ENCODE results near the gene CACFD1.

CACFD1 gene

GRCh38 chr9:133467101-133467500 lies 7.3 kb downstream of the CACFD1 start:
- no peak for DNase-seq

DNA sequence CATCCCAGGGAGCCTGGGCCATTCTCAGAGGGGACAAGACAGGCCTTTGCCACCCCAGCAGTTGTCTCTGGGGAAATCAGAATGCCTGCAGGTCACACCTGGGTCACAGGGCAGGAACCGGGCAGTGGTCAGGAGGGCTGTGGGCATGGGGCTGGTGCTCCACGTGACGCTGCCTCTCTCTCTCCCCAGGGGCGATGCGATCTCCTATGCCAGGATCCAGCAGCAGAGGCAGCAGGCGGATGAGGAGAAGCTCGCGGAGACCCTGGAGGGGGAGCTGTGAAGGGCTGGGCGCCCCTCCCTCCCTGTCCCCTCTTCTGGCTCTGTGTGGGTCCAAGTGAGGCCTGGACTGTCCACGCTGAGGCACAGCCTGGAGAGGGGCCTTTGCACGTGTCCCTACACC lies 8.6 kb downstream of the CACFD1 start:
- DNase-seq, result no peak

DNA sequence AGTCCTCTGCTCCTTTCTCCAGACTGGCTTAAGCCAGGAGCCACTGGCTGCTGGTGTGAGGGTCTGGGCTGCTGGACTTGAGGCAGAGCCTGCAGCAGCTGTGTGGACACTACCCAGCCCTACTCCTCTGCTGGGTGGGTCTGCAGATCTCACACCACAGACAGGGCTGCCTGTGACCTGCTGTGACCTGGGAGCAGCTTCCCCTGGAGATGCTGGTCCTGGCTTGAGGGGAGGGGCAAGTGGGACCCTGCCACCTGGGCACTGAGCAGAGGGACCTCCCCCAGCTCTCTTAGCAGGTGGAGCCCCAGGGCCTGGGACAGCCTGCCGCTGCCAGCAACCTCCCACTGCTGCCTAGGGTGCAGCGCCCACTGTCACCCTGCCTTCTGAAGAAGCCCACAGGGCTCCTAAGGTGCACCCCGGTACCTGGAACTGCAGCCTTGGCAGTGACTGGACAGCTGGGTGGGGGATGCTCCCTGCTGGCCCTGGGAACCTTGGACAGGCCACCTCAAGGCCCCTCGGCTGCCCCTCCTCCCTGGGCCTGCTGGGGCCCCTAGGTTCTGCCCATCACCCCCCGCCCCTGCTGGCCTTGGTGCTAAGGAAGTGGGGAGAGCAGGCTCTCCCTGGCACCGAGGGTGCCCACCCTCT lies 9.1 kb downstream of the CACFD1 start:
- no peak for DNase-seq

DNA sequence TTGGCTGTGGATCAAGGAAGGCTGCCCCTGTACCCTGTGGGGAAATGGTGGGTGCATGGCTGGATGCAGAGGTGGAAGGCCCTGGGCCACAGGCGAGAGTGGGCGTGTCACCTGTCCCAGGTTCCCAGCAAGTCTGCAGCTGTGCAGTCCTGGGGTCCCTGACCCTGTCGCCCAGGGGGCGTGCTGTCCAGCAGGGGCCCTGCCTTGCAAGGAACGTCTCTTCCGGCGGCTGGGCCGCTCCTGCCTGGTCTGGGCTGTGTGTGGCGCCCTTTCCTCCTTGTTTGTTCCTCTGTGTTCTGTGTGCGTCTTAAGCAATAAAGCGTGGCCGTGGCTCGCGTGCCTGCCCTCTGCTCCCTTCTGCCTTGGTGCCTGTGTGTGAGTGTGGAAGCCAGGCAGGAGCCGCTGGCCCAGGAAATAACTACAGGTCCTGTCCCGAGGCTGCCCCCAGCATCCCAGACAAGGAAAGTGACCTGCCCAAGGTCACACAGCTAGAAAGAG lies 10.7 kb downstream of the CACFD1 start:
- no peak for DNase-seq

GRCh38 chr9:133470988-133471387 lies 11.2 kb downstream of the CACFD1 start:
- DNase-seq, result no peak

- no peak for DNase-seq
These were observed 11.9 kb downstream of the CACFD1 start for GRCh38 chr9:133471551-133472276.

DNA sequence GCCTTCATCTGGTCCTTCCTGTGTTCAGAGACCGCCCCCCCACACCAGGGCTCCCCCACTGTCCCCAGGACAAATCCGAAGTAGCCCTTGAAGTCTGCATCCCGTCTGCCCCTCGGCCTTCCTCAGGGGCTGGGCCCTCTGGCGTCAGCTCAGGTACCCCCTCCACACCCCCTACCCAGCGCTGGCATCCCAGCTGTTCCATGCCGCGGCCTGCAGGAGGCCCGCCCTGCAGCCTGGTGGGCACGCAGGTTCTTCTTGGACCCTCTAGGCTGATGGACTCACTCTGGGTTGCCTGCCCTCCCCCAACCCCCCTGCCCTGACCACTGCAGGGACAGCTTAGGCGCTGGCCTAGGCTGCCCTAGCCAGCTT lies 12.5 kb downstream of the CACFD1 start:
- DNase-seq, result no peak

DNA sequence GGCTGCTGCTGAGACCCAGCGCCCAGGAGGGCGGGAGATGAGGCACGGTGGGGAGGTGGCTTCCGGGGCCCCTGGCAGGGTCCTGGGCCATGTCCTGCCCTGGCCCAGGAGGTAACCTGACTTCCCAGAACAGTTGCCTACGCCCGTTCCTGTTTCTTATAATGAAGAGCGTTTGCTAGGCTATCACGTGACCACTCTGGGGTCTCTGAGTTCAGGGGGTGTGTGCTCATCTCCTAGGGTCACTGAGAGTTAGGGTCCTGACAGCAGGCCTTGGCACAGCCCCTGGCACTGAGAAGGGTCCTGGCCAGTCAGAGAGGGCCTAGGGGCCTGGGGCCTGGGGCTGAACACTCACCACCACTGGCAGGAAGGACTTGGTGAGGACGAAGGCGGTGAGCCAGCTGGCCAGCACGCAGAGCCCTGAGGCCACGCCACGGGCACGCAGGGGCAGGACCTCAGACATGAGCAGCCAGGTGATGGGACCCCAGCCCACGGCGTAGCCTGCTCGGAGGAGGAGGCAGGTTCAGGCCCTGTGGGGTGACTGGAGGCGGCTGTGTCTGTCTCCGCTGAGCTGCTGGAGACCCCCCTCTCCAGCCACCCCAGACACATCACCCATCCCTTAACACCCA lies 13.1 kb downstream of the CACFD1 start:
- DNase-seq, result no peak

DNA sequence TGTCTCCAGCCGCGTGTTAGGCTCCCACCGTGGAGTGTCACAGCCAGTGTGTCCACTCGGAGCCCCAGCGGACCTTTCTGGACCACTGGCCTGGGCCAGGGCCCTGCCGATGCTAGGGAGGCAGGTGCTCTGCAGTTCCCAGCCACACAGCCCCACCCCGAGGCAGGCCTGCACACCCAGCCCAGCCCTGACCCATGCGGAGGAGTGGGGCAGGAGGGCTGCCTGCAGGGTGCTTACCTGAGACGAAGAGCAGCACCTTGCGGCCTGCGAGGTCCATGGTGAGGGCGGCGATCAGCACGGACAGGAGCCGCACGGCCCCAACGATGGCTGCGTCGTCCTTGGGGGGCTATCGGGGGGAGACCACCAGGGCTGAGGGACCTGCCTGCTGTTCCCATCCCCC lies 14.0 kb downstream of the CACFD1 start:
- DNase-seq, result no peak

- no peak for DNase-seq
These were observed 14.4 kb downstream of the CACFD1 start for GRCh38 chr9:133474215-133474614.

GRCh38 chr9:133474853-133475252 lies 15.1 kb downstream of the CACFD1 start:
- no peak for DNase-seq

DNA sequence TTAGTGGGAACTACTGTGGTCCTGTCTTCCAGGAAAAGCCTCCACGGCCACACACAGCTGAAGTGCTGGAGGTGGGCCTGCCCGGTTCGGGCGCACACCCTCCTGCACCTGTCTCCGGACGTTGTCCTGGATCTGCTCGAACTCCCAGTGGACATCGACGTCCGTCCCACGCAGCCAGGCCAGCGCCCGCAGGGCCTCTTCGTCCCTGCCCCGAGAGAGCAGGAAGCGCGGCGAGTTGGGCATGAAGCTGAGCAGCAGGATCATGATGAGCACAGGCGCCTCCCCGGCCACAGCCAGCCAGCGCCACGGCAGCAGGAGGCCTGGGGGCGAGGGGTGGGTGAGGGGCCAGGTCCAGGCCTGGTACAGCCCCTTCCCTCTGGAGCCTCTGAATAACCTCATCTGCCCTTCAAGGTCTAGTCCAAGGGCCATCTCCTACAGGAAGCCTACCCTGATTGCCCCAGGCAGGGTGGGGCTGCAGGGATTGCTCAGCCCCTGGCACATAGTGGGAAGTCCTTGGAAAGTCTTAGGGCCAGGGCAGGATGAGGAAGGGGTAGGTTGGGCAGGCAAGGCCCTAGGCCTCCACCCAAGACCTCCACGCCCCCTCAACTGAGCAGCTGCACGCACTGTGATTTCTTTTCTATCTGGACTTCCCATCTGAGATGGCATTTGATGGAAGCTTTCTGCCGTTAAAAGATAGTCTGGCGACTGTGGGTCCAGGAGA lies 15.7 kb downstream of the CACFD1 start:
- no peak for DNase-seq

DNA sequence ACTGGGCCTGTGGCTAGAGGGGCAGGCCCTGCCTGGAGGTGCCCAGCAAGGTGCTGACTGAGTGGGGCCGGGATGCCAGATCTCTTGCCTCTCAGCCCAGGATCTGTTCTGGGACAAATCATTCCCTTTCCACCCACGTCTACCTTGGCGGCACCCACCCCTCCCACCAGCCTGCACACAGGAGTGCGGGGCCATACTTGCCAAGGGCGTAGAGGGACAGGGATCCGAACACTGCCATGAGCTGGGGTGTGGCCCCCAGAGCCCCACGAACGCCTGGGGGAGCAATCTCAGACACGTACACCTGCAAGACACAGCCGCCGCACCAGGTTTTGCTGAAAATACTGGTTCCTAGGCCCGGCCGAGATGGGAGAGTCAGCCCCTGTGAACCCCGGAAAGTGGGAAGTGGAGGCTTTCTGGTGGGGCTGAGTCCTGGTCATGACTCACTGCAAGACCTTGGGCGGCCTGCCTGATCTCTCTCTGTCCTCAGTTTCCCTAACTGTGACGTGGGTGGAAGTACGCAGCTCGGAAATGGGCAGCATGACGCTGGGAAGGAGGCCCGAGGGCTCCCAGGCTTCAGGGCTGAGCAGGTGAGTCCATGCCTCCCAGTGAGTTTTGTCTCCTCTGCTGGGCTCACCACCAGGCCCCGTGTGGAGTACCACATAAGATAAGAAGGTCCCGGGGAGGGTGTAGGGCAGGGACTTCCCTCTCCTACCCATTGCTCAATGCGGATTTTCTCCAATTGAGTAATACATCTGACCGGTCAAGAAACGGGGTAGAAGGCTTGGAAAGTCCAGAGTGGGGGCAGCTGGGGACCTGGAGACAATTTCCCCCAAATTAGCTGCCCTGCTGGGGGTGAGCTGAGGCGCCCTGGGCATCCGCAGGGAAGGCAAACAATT lies 16.5 kb downstream of the CACFD1 start:
- no peak for DNase-seq

DNA sequence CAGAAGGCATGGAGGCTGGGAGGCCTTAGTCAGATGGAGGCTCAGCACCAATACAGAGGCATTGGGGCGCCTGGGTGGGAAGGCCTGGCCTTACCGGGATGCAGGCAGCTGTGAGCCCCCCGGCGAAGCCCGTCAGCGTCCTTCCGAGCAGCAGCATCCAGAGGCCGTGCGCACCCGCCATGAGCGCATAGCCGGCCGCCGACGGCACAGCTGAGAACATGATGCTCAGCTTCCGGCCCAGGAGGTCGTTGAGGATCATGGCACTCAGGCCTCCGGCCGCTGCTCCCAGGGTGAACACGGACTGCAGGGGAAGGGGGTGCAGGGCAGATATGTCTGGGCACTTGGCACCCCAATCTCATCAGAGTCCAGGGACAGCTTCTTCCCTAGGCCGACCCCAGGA lies 17.2 kb downstream of the CACFD1 start:
- DNase-seq, result no peak

DNA sequence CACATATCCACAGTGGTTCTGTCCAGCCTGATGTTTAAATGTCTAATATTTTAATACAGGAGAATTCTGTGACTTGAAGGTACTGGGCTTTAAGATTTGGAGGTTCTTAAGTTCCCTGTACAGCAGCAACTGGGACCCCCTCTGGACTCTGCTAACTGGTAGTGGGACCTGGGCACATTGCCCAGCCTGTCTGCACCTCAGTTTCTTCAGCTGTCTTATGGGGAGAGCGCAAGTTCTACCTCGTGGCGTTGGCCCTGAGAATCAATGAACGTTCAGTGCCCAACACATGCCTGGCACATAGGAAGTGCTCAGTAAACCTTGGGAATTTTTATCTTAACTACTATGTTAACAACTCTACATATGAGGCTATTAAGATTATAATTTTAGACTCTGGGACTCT lies 17.7 kb downstream of the CACFD1 start:
- no peak for DNase-seq

DNA sequence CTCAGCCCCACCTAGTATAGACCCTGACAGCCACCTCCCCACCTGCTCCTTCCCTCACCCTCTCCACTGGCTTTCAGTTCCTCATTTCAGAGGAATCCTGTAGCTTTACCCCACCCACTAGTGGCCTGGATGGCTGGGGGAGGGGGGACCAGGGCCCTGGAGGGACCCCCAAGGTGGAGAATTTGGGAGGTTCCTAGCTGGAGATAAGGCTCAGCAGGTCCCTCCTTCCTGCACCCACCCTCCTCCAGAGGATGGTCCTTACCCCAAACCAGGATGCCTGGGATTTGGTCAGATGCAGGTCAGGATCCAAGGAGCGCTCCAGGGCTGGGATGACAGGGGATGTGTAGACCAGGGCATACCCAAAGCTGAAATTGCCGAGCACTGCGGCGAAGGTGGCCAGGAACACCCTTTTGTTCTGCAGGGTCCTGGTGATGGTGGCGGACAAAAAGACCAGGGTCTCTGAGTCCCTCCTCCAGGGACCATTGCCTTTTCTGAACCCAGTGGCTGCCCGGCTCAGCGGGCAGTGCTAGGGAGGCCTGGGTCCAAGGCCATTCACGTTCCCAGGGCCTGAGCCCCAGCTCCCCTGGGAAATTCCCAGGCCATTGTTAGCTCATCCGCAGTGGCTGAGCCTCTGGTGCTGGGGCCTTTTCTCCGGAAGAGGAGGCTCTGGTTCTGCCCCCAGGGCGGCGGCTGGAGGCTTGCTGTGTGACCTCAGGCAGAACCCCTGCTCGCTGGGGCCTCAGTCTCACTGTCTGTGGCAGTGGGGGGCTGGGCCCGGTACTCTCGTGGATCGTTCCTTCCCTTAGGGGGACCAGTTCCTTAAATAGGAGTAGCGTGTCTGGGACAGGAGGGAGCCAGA lies 18.4 kb downstream of the CACFD1 start:
- no peak for DNase-seq

DNA sequence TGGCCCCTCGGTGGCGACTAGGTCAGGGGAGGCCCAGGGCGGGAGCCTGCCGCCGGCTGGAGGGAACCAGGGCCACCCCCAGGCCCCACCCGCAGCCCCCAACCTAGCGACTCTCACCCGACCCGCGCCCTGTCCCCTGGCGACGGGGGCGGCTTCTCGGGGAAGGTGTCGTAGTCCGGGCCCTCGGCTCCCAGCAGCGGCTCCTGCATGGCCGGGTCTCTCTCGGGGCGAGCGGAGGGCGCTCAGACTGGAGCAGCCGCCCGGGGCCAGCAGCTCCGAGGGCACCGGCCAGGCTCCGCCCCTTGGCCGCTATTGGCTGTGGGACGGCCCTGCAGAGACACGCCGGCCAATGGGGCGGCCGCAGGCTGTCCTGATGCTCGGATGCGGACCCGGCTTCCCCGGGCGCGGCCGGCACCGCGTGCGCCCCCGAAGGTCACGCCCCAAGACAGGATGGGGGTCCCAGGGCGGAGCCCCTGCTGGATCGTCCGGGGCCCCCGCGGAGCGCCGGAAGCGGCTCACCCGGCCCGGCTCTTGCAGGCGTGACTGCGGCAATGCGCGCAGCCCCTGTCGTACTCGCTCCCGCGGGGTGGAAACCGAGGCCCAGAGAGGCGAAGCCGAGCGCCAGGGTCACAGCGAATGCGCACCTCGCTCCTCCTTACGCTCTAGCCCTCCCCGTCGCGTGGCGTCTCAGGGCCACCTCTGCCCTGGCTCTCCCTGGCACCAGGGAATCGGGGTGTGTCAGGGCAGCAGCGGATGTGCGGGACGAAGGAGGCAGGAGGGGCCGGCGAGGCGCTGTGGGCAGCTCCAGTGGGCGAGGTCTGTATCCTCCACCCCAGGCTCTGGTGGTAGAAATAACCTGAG lies 19.3 kb downstream of the CACFD1 start, which contains the start of gene SLC2A6:
Gene SLC2A6, minus strand, starts transcription at position 249 of the 861 bp plus-strand sequence. Its CDS starts 40 bp downstream, at position 209.
- peak; percentile 49 for DNase-seq

DNA sequence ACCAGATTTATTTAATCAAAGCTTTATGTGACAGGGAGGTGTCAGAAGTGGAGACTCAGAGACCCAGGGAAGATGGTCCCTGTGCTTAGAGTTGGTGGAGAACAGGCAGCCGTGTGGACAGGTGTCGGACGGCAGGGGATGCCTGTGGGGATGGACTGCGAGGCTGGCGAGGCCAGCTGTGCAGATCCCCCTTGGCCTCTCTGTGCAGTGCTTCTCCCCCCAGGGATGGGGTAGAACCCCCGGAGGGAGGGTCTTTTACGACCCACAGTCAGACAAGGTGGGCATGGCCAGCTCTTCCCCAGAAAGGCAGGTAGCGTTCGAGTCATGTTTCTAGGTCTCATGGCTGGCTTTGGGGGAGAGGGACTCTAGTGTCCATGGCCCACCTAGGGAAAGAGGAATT lies 23.8 kb downstream of the CACFD1 start:
- DNase-seq, result no peak

DNA sequence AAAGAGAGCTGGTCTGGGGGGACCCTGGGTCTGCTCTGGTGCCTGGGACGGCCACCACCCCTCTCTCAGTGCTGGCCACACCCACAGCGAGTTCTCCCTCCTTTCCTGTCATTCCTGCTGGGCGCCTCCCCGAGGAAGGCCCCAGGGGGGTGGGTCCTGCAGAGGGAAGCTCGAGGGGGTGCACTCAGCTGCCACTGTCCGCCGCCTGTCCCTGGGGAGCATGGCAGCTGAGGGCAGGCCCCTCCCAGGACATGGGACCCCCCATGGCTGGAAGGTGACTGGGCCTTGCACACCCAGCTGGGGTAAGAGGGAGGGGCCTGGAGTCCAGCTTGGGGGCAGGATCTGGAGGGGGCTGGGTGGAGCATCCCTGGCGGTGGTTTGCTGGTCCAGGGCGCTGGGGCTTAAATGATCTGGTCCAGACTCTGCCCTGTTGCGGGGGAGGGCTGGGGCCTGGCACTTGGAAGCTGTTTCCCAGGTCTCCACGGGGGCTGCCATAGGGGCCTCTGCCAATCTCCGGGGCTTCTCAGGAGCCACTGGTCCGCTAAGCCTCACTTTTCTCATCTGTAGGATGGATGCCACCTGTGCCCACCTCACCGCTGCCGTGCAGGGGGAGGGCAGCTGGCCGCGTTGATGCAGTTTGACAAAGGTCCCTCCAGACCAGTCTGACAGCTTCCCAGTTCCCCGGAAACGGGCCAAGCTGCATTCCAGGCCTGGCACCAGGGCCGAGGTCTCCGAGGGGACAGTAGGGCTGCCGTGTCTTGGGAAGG lies 25.1 kb downstream of the CACFD1 start:
- DNase-seq, result no peak

All from NCI-H2029 treated with DMSO at 0.1 percent for 48 hours (cell line).